ENCODE results near the gene NTF3. TPM values are rescaled to one million over a fixed set of nuclear protein-coding genes. Genes with fewer than 3 reads are reported as not detected.

The NTF3 gene
- total and polyA plus RNA-seq, 12 donors: 0.20 to 2.2 (median 0.79) TPM; not detected in 1

- DNase-seq (no peak), ATAC-seq (no peak)
- Histone ChIP-seq H3K36me3 (no peaks in the 10 kb centered on the region), H3K4me3 (peak overlapping the region in 9 of 10 donors; percentile 43 to 76 (median 58)), H3K4me1 (peaks cover 8 to 68% (median 33%) of the 10 kb centered on the region in 9 donors), H3K27me3 (peaks cover 0 to 84% (median 46%) of the 10 kb centered on the region in 7 donors), H3K9me3 (peaks cover 0 to 7% (median 0%) of the 10 kb centered on the region in 11 donors), H3K27ac (peak overlapping the region in 3 of 10 donors; percentile 55 to 62 (median 58))
- intact Hi-C loops (cut with DNase I): loop anchor here in 3 of 10 donors (5.0 to 10.0 kb wide), 4 partner anchors 73 to 409 kb away; no protein-coding TSS in a partner anchor
- 37 to 43% methylated on average over 15 of the region's 15 CpGs for WGBS, 2 donors
- TF ChIP-seq CTCF (IDR thresholded peaks at IDR 0.05): no peak
Measured at GRCh38 chr12:5433845-5434646, 2.1 kb downstream of the NTF3 start.

GRCh38 chr12:5434647-5435560 is 3.0 kb downstream of the NTF3 start:
- intact Hi-C loops (cut with DNase I): loop anchor here in 4 of 10 donors (5.0 to 10.0 kb wide), 5 partner anchors 72 to 410 kb away; no protein-coding TSS in a partner anchor
- TF ChIP-seq CTCF (IDR thresholded peaks at IDR 0.05): no peak
- 61 to 66% methylated on average over 6 of the region's 6 CpGs for WGBS, 2 donors
- DNase-seq (no peak), ATAC-seq (no peak)
- Histone ChIP-seq H3K27ac (no peak overlapping the region), H3K27me3 (peaks cover 0 to 76% (median 38%) of the 10 kb centered on the region in 7 donors), H3K4me3 (peak overlapping the region in 1 of 10 donors; percentile 4), H3K9me3 (peaks cover 0 to 7% (median 0%) of the 10 kb centered on the region in 11 donors), H3K36me3 (no peaks in the 10 kb centered on the region), H3K4me1 (peaks cover 8 to 67% (median 33%) of the 10 kb centered on the region in 9 donors)

- TF ChIP-seq CTCF (IDR thresholded peaks at IDR 0.05): no peak
- no peaks in the 10 kb centered on the region for H3K36me3 ChIP-seq
- peaks cover 0 to 7% (median 0%) of the 10 kb centered on the region in 11 donors for H3K9me3 ChIP-seq
- 43 to 54% methylated on average over 4 of the region's 4 CpGs for WGBS, 2 donors
- H3K27me3 ChIP-seq: peaks cover 0 to 53% (median 18%) of the 10 kb centered on the region in 7 donors
- ATAC-seq (peak in 6 of 8 donors; percentile 46 to 71 (median 52)), DNase-seq (peak in 1 of 2 donors; percentile 46)
- intact Hi-C loops (cut with DNase I): loop anchor here in 2 of 10 donors (5.0 to 10.0 kb wide), 3 partner anchors 218 to 412 kb away; no protein-coding TSS in a partner anchor
- H3K27ac ChIP-seq: peak overlapping the region in 7 of 10 donors; percentile 20 to 67 (median 43)
- peaks cover 4 to 66% (median 31%) of the 10 kb centered on the region in 9 donors for H3K4me1 ChIP-seq
- no peak overlapping the region for H3K4me3 ChIP-seq
Measured at GRCh38 chr12:5437182-5437583, 5.3 kb downstream of the NTF3 start.

Measured in heart right ventricle (tissue), 16 donors.